GM18909 (cell line): Measurements from ENCODE around the gene DENR.
"Not testable (repeated sequence)": the region's sequence is repeated elsewhere in the genome, so short reads cannot be mapped to it uniquely, and the experiment has no call there.

Experiments
- ATAC-seq: cut with Tn5 transposase; IDR thresholded peaks from one replicate; pipeline ENCODE4 v1.9.1; 2021; ENCODE audit warnings: mild to moderate bottlenecking; ENCODE audit not compliant: unreplicated experiment, poor library complexity

Gene DENR

GRCh38 chr12:122752464-122753318 lies at the start of gene DENR:
Gene DENR (plus strand): TSS chr12:122752824. CDS start chr12:122753702, 878 bp downstream.
- ATAC-seq, result peak; percentile 95

GRCh38 chr12:122702890-122703611 lies 49.6 kb upstream of the DENR start, which contains the start of gene HCAR2:
Gene HCAR2 (minus strand): TSS chr12:122703357. CDS start chr12:122703283, 74 bp downstream.
- ATAC-seq, result not testable (repeated sequence)

- ATAC-seq, result not testable (repeated sequence)
Observed at GRCh38 chr12:122703841-122704240, 48.8 kb upstream of the DENR start.

- not testable (repeated sequence) for ATAC-seq
Observed at GRCh38 chr12:122709287-122709686, 43.3 kb upstream of the DENR start.

GRCh38 chr12:122710341-122710740 lies 42.3 kb upstream of the DENR start:
- not testable (repeated sequence) for ATAC-seq

GRCh38 chr12:122711266-122711665 lies 41.4 kb upstream of the DENR start:
- ATAC-seq, result not testable (repeated sequence)

GRCh38 chr12:122713491-122714188 lies 39.0 kb upstream of the DENR start:
- ATAC-seq, result not testable (repeated sequence)

GRCh38 chr12:122715211-122715610 lies 37.4 kb upstream of the DENR start:
- ATAC-seq, result not testable (repeated sequence)

GRCh38 chr12:122716658-122717057 lies 36.0 kb upstream of the DENR start, which contains the start of gene HCAR3:
Gene HCAR3 (minus strand): TSS chr12:122716811. CDS start chr12:122716737, 74 bp downstream.
- not testable (repeated sequence) for ATAC-seq

- ATAC-seq, result no peak
Observed at GRCh38 chr12:122721057-122721545, 31.5 kb upstream of the DENR start.

GRCh38 chr12:122722387-122722786 lies 30.2 kb upstream of the DENR start:
- no peak for ATAC-seq

GRCh38 chr12:122724641-122725243 lies 27.9 kb upstream of the DENR start:
- peak; percentile 34 for ATAC-seq

GRCh38 chr12:122725452-122726079 lies 27.1 kb upstream of the DENR start:
- no peak for ATAC-seq

GRCh38 chr12:122726080-122726558 lies 26.5 kb upstream of the DENR start:
- no peak for ATAC-seq

GRCh38 chr12:122729583-122730214 lies 22.9 kb upstream of the DENR start:
- ATAC-seq, result no peak

GRCh38 chr12:122730215-122731014 lies 22.2 kb upstream of the DENR start, which contains the start of gene HCAR1:
Gene HCAR1 (minus strand): TSS chr12:122730844. CDS start chr12:122730339, 505 bp downstream.
- ATAC-seq, result no peak

- no peak for ATAC-seq
Observed at GRCh38 chr12:122732170-122732569, 20.5 kb upstream of the DENR start.

GRCh38 chr12:122732611-122733010 lies 20.0 kb upstream of the DENR start:
- ATAC-seq, result no peak
